Measurements from ENCODE around the gene ADAM8.

DNA sequence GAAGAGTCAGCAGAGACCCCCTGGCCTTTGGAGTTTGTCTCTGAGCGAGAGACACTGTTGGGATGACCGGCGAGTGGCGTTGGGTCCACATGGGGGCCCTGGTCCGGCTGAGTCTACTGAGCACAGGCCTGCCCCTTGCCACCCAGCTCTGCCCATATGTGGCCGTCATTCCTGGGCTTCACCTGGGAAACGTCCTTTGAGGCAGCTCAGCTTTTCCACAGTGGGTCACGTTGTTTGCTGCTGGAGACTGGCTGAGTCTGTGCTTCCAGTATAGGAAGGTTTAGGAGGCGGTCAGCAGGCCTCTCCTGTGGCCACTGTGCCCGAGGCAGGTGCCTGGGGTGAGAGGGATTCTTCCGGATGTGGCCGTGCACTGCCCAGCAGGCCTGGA lies 17.1 kb downstream of the ADAM8 start:
- TF ChIP-seq, protein P1, sequence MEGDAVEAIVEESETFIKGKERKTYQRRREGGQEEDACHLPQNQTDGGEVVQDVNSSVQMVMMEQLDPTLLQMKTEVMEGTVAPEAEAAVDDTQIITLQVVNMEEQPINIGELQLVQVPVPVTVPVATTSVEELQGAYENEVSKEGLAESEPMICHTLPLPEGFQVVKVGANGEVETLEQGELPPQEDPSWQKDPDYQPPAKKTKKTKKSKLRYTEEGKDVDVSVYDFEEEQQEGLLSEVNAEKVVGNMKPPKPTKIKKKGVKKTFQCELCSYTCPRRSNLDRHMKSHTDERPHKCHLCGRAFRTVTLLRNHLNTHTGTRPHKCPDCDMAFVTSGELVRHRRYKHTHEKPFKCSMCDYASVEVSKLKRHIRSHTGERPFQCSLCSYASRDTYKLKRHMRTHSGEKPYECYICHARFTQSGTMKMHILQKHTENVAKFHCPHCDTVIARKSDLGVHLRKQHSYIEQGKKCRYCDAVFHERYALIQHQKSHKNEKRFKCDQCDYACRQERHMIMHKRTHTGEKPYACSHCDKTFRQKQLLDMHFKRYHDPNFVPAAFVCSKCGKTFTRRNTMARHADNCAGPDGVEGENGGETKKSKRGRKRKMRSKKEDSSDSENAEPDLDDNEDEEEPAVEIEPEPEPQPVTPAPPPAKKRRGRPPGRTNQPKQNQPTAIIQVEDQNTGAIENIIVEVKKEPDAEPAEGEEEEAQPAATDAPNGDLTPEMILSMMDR (IDR thresholded peaks at IDR 0.05): no peak
- TF ChIP-seq EP300 (IDR thresholded peaks at IDR 0.05): no peak
- no peak for TF ChIP-seq POLR2AphosphoS5 (IDR thresholded peaks at IDR 0.05)
